ENCODE measurements around the gene AADAC.
"Not testable (repeated sequence)": the region's sequence is repeated elsewhere in the genome, so short reads cannot be mapped to it uniquely, and the experiment has no call there.

The AADAC gene

GRCh38 chr3:151845306-151845905 lies 31.5 kb downstream of the AADAC start:
- Histone ChIP-seq H3K9me3 (ENCODE audit: low read length) (no peaks in the 10 kb centered on the region), H3K4me1 (ENCODE audit: insufficient read depth, low read length) (peaks cover 3% of the 10 kb centered on the region), H2AFZ (ENCODE audit: low read depth, low read length) (no peak overlapping the region), H3K27me3 (ENCODE audit: insufficient read depth, low read length) (no peaks in the 10 kb centered on the region), H3K36me3 (ENCODE audit: insufficient read depth, low read length) (no peaks in the 10 kb centered on the region), H3K4me3 (ENCODE audit: low read length) (no peak overlapping the region)

GRCh38 chr3:151850065-151850464 lies 36.1 kb downstream of the AADAC start:
- H3K4me1 ChIP-seq (ENCODE audit: insufficient read depth, low read length); H3K27me3 ChIP-seq (ENCODE audit: insufficient read depth, low read length); H3K4me3 ChIP-seq (ENCODE audit: low read length); H3K36me3 ChIP-seq (ENCODE audit: insufficient read depth, low read length); H3K9me3 ChIP-seq (ENCODE audit: low read length); H2AFZ ChIP-seq (ENCODE audit: low read depth, low read length): not testable (repeated sequence)

- Histone ChIP-seq H3K36me3 (ENCODE audit: insufficient read depth, low read length) (no peaks in the 10 kb centered on the region), H3K9me3 (ENCODE audit: low read length) (no peaks in the 10 kb centered on the region), H2AFZ (ENCODE audit: low read depth, low read length) (no peak overlapping the region), H3K4me3 (ENCODE audit: low read length) (no peak overlapping the region), H3K4me1 (ENCODE audit: insufficient read depth, low read length) (no peaks in the 10 kb centered on the region), H3K27me3 (ENCODE audit: insufficient read depth, low read length) (no peaks in the 10 kb centered on the region)
Observed at GRCh38 chr3:151852074-151852811, 38.3 kb downstream of the AADAC start.

- Histone ChIP-seq H3K9me3 (ENCODE audit: low read length) (no peaks in the 10 kb centered on the region), H3K4me1 (ENCODE audit: insufficient read depth, low read length) (no peaks in the 10 kb centered on the region), H3K36me3 (ENCODE audit: insufficient read depth, low read length) (no peaks in the 10 kb centered on the region), H3K27me3 (ENCODE audit: insufficient read depth, low read length) (no peaks in the 10 kb centered on the region), H2AFZ (ENCODE audit: low read depth, low read length) (no peak overlapping the region), H3K4me3 (ENCODE audit: low read length) (no peak overlapping the region)
Observed at GRCh38 chr3:151856118-151856517, 42.2 kb downstream of the AADAC start.

- Histone ChIP-seq H3K36me3 (ENCODE audit: insufficient read depth, low read length) (no peaks in the 10 kb centered on the region), H3K4me1 (ENCODE audit: insufficient read depth, low read length) (no peaks in the 10 kb centered on the region)
Observed at GRCh38 chr3:151856641-151857040, 42.7 kb downstream of the AADAC start.

GRCh38 chr3:151859233-151859673 lies 45.3 kb downstream of the AADAC start:
- H3K4me1 ChIP-seq (ENCODE audit: insufficient read depth, low read length), result no peaks in the 10 kb centered on the region
- no peaks in the 10 kb centered on the region for H3K36me3 ChIP-seq (ENCODE audit: insufficient read depth, low read length)
- H2AFZ ChIP-seq (ENCODE audit: low read depth, low read length), result no peak overlapping the region
- no peaks in the 10 kb centered on the region for H3K9me3 ChIP-seq (ENCODE audit: low read length)
- no peaks in the 10 kb centered on the region for H3K27me3 ChIP-seq (ENCODE audit: insufficient read depth, low read length)
- H3K4me3 ChIP-seq (ENCODE audit: low read length), result no peak overlapping the region

More at GRCh38 chr3:151856641-151857040, 42.7 kb downstream of the AADAC start:
- no peak overlapping the region for H2AFZ ChIP-seq (ENCODE audit: low read depth, low read length)
- H3K27me3 ChIP-seq (ENCODE audit: insufficient read depth, low read length), result no peaks in the 10 kb centered on the region
- H3K4me3 ChIP-seq (ENCODE audit: low read length), result no peak overlapping the region
- no peaks in the 10 kb centered on the region for H3K9me3 ChIP-seq (ENCODE audit: low read length)

- Histone ChIP-seq H3K4me1 (ENCODE audit: insufficient read depth, low read length) (no peaks in the 10 kb centered on the region), H3K4me3 (ENCODE audit: low read length) (no peak overlapping the region), H3K9me3 (ENCODE audit: low read length) (no peaks in the 10 kb centered on the region), H3K36me3 (ENCODE audit: insufficient read depth, low read length) (no peaks in the 10 kb centered on the region), H2AFZ (ENCODE audit: low read depth, low read length) (no peak overlapping the region), H3K27me3 (ENCODE audit: insufficient read depth, low read length) (no peaks in the 10 kb centered on the region)
Observed at GRCh38 chr3:151859905-151860304, 46.0 kb downstream of the AADAC start.

GRCh38 chr3:151863611-151864010 lies 49.7 kb downstream of the AADAC start:
- H3K36me3 ChIP-seq (ENCODE audit: insufficient read depth, low read length), result no peaks in the 10 kb centered on the region
- H3K27me3 ChIP-seq (ENCODE audit: insufficient read depth, low read length), result no peaks in the 10 kb centered on the region
- H2AFZ ChIP-seq (ENCODE audit: low read depth, low read length), result no peak overlapping the region
- no peaks in the 10 kb centered on the region for H3K9me3 ChIP-seq (ENCODE audit: low read length)
- H3K4me3 ChIP-seq (ENCODE audit: low read length), result no peak overlapping the region
- H3K4me1 ChIP-seq (ENCODE audit: insufficient read depth, low read length), result no peaks in the 10 kb centered on the region

- Histone ChIP-seq H3K36me3 (ENCODE audit: insufficient read depth, low read length) (no peaks in the 10 kb centered on the region), H3K4me1 (ENCODE audit: insufficient read depth, low read length) (no peaks in the 10 kb centered on the region), H3K27me3 (ENCODE audit: insufficient read depth, low read length) (no peaks in the 10 kb centered on the region), H2AFZ (ENCODE audit: low read depth, low read length) (no peak overlapping the region), H3K9me3 (ENCODE audit: low read length) (no peaks in the 10 kb centered on the region), H3K4me3 (ENCODE audit: low read length) (no peak overlapping the region)
Observed at GRCh38 chr3:151864423-151865101, 50.6 kb downstream of the AADAC start.

- no peaks in the 10 kb centered on the region for H3K4me1 ChIP-seq (ENCODE audit: insufficient read depth, low read length)
- H3K36me3 ChIP-seq (ENCODE audit: insufficient read depth, low read length), result no peaks in the 10 kb centered on the region
- no peaks in the 10 kb centered on the region for H3K27me3 ChIP-seq (ENCODE audit: insufficient read depth, low read length)
- H2AFZ ChIP-seq (ENCODE audit: low read depth, low read length), result no peak overlapping the region
- no peaks in the 10 kb centered on the region for H3K9me3 ChIP-seq (ENCODE audit: low read length)
- H3K4me3 ChIP-seq (ENCODE audit: low read length), result no peak overlapping the region
Observed at GRCh38 chr3:151866711-151867410, 52.9 kb downstream of the AADAC start.

- no peaks in the 10 kb centered on the region for H3K4me1 ChIP-seq (ENCODE audit: insufficient read depth, low read length)
- H3K4me3 ChIP-seq (ENCODE audit: low read length), result no peak overlapping the region
- H3K36me3 ChIP-seq (ENCODE audit: insufficient read depth, low read length), result no peaks in the 10 kb centered on the region
- no peaks in the 10 kb centered on the region for H3K27me3 ChIP-seq (ENCODE audit: insufficient read depth, low read length)
- H2AFZ ChIP-seq (ENCODE audit: low read depth, low read length), result no peak overlapping the region
- no peaks in the 10 kb centered on the region for H3K9me3 ChIP-seq (ENCODE audit: low read length)
Observed at GRCh38 chr3:151867666-151868065, 53.8 kb downstream of the AADAC start.

- Histone ChIP-seq H3K9me3 (ENCODE audit: low read length) (no peaks in the 10 kb centered on the region), H3K4me3 (ENCODE audit: low read length) (no peak overlapping the region), H3K36me3 (ENCODE audit: insufficient read depth, low read length) (no peaks in the 10 kb centered on the region), H2AFZ (ENCODE audit: low read depth, low read length) (no peak overlapping the region), H3K4me1 (ENCODE audit: insufficient read depth, low read length) (no peaks in the 10 kb centered on the region), H3K27me3 (ENCODE audit: insufficient read depth, low read length) (no peaks in the 10 kb centered on the region)
Observed at GRCh38 chr3:151869181-151869580, 55.3 kb downstream of the AADAC start.
